8988T (cell line): ENCODE data around the gene WASHC4.
"Not testable (repeated sequence)": the region's sequence is repeated elsewhere in the genome, so short reads cannot be mapped to it uniquely, and the experiment has no call there.

ENCODE experiments used
- DNase-seq: peaks from one replicate; pipeline ENCODE4 v3.0.0; 2011

WASHC4 gene

DNA sequence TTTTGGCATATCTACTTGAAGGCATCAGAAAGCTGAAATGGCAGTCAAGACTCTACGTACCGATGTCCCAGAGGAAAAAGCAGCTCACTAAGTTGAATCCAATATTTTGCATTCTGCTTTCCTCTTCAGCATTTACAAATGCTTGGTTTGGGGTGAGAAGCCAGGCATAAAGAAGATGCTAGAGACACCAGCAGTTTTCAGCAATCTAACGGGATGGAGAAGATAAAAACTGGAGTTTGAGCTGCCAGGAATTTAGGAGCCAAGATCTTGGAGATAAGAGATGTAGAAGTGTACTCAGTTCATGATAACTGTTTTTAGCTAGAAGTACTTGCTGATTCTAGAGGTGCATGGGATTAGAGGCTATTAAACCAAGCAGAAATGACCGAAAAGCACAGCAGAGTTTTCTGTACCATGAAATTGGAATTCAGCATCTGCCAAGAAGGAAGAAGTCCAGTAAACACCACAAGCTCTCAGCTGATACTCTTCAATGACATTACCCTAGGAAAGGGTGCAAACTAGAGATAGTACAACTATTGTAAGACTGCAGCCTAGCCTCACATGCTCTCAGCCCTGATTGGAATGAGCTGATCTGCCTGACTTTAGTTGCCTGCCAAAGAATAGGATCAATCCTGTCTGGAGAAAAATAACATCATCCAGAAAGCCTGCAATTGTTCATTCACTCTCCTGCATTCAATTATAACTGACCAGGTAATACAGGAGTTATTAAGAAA lies 15.9 kb upstream of the WASHC4 start:
- no peak for DNase-seq

DNA sequence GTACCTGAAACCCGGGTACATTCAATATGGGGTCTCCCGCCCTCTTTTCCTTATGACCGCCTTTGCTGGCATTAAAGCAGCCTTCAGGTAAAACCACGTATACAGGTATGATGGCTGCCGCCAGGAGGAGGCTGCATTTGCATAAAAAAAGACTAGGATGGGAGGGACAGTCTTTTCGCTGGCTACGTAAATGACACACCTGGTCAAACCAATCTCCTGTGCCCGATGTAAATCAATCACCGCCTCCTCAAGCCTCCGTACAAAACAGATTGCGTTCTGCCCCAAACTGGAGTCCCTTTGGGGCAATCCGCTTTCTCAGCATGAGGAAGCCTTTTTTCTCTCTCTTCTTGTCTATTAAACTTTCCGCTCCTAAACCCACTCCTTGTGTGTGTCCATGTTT lies 15.2 kb upstream of the WASHC4 start:
- DNase-seq = no peak

DNA sequence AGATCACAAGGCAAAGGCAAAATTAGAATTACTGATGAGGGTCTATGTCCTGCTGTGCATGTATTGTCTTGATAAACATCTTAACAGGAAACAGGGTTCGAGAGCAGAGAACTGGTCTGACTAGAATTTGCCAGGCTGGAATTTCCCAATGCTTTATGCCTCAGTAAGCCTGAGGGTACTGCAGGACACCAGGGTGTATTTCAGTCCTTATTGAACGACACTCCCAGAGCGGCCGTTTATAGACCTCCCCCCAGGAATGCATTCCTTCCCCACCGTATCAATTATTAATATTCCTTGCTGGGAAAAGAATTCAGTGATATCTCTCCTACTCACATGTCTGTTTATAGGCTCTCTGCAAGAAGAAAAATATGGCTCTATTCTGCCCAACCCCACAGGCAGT lies 12.2 kb upstream of the WASHC4 start:
- DNase-seq = not testable (repeated sequence)

DNA sequence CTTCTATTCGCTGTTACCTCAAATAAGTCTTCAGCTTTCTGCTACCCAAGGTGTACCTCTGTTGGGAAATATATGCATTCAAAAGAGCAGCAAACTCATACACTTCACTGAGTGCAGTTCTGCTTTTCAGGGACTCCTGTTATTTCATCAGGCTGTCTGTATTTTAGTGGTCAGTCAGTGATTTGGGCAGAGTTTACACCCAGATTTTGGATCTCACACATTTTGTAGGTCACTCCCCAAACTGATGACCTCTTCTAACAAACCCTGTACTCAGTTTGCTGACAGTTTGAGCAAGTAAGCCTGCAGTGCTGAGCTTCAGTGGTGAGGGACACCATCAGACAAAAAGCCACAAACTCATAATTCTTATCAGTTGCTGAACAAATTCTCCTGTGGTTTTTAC lies 8.2 kb upstream of the WASHC4 start:
- no peak for DNase-seq

DNA sequence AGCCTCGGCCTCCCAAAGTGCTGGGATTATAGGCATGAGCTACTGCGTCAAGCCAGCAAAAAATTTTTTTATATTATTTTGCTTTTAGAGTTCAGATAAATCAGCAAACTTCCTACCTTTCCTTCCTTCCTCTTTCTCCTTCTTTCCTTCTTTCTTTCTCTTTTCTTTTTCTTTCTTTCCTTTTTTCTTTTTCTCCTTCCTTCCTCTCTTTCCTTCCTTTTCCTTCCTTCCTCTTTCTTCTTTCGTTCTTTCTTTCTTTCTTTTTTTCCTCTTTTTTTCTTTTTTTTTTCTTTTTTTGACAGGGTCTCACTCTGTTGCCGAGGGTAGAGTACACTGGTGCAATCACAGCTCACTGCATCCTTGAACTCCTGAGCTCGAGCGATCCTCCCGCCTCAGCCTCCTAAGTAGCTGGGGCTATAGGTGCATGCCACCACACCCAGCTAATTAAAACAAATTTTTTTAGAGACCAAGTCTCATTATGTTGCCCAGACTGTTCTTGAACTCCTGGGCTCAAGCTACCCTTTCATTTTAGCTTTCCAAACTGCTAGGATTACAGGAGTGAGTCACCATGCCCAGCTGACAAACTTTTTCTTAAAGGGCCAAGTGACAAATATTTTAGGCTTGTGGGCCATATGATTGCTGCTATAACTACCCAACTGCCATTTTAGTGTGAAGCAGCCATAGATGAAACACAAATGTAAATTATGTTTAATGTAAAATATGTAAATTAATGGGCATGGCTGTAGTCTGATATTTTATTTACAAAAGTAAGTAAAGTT lies 7.1 kb upstream of the WASHC4 start:
- no peak for DNase-seq

DNA sequence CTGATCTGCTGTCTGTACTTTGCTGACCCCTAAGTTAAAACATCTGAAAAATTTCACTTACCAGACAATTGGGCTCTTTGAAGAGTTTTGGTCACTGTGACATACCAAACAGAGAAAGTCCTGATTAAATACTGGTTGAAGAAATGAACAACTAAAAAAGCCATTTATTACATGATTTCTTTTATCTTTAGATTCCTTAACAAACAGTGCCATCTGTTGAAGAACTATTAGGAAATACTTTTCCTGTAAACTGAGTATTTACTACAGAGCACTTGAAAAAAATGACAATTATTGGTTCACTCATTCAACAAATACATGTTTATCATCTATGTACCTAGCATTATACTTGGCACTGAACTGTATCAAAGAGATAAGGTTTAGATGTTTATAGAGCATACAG lies 6.5 kb upstream of the WASHC4 start:
- no peak for DNase-seq

DNA sequence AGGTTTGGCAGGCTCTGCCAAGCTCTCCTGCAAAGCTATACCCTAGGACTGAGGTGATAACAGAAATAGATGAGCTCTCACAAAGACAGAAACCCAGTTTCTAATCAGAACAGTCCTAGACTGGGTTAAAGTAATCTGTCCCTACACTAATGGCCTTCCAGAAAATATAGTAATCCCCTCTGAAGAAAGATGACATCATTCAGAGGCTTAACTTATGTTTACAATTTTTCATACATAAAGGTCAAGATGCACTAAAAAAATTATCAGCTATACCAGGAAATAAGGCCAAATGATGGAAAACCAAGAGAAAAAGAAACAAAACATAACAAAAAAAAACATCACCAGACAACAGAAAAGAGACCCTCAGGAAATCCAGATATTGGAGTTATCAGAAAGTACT lies 4.9 kb upstream of the WASHC4 start:
- no peak for DNase-seq

DNA sequence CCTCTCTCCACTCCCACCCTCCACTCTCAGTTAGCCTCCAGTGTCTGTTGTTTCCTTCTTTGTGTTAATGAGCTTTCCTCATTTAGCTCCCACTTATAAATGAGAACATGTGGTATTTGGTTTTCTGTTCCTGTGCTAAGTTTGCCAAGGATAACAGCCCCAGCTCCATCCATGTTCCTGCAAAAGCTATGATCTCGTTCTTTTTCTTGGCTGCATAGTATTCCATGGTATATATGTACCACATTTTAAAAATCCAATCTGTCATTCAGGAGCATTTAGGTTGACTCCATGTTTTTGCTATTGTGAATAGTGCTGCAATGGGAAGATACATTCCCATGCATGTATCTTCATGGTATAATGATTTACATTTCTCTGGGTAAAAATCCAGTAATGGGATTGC lies 2.8 kb upstream of the WASHC4 start:
- DNase-seq = no peak

DNA sequence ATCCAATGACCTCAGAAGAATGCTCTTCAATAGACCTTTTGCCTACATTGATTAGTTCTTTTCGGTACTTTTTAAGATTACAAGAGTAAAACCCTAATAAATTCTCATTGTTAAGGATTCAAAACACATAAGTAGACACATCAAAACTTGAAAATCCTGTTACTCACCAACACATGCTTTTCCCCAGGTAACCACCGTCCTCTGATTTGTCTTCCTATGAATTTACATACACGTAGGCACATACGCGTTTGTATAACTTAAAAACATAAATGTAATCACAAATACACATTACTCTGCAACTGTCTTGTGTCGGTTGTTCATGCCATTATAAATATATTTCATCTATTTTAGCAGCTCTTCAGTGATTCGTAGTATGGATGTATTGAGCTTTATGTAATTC lies 910 bp upstream of the WASHC4 start:
- no peak for DNase-seq

DNA sequence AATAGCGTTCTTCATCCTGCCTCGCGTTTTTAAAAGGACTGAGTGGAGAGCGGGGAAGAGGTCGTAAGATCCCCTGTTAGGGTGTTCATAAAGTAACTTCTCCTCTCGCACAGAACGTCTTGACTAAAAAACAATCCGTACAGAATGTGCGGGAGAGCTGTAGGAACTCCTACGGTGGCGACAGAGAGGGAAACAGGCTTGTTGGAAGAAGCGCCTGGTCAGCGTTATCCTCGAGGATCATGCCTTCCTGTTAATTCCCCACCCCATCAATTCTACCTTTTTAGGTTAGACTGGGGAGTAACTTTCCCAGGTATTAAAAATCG lies 399 bp upstream of the WASHC4 start:
- no peak for DNase-seq

DNA sequence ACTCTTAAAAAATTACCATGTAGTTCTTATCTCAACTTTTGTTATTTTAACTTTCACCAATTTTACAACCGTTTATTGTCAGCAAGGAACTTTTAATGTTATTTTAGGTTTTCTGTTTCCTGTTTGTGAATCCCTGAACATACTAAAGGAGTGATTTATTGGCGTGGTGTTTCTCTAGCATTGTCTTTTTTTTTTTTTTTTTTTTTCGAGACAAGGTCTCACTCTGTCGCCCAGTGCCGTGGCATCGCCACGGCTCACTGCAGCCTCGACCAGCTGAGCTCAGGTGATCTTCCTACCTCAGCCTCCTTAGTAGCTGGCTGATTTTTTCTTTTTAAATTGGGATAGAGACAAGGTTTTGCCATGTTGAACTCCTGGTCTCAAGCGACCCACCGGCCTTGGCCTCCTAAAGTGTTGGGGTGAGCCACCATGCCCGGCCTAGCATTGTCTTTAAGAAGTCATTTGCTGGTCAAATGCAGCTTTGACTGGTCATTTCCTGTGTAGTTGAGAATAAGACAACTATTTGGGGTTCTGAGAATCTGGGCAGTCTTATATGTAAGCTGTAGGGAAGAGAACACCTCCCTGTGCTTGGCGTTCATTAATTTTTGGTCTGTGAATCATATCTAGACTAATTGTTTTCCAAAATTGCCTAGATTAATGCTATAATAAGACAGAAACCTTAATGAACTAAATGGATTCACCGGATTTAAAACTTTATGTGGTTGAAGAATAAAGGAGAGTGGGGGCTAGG lies 2.1 kb downstream of the WASHC4 start:
- no peak for DNase-seq

DNA sequence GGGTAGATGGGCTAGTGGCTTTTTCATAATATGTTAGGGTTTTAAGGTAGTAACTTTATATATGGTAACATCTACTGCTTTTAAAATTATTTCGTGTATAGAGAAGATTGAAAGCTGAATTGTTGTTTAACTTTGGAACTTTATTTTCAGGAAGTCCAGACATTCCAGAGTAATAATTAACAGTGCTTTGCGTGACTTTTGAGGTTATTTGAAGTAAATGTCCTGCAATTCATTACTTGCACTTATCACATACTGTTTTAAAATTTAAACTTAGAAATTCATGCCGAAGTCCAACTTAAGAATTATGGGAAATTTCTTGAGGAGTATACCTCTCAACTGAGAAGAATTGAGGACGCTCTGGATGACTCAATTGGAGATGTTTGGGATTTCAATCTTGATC lies 3.3 kb downstream of the WASHC4 start:
- DNase-seq = no peak

DNA sequence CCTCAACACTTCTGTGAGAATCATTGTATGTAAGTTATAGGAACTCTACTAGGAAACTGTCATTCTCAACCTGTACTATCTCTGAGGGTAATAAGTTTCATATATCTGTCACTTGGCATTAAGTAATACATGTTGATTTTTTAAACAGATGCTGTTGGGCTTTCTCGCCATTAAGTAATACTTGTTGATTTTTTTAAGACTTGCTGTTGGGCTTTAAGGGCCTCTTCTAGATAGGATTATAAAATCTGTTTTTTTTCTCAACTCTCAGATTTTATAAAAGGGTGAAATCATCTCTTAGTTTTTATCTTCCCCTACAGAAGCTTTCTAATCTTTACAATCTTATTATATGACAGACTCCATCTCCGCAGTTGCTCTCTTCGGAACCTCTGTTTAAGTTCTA lies 5.6 kb downstream of the WASHC4 start:
- no peak for DNase-seq

DNA sequence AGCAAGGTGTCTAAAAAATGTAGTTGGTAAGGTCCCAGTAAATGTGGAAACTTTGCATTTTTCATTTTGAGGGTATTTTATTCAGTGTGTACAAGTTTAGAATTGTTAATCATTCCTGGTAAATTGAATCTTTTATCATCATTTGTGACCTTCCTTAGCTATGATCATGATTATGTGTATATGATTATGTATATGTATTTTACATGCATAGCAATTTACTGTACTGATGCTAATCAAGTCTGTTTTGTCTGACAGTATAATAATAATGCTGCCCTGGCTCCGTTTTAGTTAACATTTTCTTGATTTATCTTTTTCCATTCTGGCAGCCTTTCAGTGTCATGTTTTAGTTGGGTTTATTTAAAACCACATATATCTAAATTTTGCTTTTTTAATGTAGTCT lies 9.4 kb downstream of the WASHC4 start:
- DNase-seq = no peak

DNA sequence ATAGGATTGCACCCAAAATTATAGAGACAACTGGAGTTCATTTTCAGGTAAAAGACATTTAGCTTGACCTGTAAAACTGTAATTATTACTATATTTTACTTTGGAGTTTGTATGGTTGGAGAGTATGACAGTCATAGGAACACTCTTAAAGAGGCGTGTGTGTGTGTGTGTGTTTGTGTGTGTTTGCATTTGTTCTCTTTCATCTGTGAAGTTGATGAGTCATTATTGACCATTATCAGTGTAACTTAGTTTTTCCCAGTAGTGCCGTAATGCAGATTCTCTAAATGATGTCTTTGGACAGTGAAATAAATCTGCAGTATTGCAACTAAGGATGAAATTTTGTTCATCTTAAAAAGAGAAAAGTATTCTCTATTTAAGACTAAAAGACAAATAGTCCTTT lies 13.0 kb downstream of the WASHC4 start:
- DNase-seq = no peak

DNA sequence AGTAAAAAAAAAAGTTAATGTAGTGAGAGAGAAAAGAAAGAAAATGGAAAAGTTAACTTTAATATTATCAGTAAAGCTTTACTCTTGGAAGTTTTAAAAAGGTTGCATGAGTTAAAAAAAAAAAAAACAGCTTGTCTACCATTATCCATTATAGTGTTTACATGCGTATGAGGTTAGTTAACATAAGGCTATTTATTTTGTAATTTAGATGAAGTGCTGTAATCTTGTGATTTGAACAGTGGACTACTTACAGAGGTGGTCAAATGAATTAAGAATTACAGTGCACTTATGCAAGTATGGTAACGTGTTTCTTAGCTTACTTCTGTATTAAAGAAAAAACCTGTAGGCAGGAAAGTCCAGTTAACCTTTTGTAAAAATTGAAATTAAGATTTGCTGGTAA lies 30.7 kb downstream of the WASHC4 start:
- DNase-seq = no peak

DNA sequence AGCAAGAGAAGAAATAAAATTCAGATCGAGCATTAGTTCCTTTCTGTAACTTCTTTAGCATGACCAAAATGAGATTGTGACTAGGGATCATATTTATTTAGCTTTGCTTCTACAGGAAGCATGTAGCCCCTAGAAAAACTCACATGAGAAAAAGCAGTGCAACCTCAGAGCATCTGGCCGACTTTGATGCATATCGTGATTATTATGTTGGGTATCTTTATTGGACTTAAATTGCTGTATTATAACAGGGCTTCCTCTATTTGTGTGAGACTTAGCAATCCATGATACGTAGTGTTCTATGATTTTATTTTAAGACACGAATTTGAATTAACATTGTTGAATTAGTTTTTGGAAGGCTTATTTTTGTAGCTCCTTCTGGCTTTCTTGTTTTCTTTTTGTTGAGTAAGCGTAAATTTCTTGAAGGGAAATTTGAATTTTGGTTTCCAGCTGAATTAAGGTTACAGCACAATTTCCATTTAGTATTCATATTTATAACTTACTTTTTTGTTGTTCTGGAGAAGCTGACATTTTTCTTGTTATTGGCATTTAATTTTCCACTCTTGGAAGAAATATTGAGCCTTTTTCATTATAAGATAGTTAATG lies 33.9 kb downstream of the WASHC4 start:
- no peak for DNase-seq

DNA sequence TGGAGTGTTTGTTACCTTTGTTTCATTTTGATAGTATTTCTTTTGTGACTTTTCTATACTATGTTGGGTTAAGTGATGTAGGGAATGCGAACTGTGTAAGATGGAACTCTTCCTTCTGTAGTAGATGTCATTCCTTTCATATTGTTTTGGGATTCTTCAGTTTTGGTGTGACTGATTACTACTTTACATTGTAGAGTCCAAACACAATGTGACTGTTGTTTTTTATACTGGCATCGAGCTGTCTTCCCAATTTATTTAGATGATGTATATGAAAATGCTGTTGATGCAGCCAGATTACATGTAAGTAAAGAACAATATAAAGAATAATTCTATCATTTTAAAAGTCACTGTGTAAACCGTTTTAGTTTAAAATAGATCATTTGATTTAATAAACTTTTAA lies 34.7 kb downstream of the WASHC4 start:
- no peak for DNase-seq

DNA sequence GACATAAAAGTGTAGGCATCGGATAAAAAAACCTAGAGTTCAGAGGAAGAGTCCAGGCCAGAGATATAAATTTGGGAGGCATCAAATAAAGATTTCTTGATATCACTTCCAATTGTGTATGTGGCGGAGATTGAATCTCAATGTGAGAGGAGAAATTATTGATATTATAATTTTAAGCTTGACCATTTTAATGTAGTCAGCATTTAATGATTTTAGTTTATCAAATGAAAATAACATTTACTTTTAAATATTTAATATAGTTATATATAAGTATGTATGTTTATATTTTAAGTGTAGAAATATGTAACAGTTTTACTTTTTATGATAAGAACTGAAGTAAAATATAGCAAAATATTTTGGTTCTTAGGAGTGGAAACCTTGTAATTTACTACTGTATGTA lies 48.7 kb downstream of the WASHC4 start:
- DNase-seq = no peak

DNA sequence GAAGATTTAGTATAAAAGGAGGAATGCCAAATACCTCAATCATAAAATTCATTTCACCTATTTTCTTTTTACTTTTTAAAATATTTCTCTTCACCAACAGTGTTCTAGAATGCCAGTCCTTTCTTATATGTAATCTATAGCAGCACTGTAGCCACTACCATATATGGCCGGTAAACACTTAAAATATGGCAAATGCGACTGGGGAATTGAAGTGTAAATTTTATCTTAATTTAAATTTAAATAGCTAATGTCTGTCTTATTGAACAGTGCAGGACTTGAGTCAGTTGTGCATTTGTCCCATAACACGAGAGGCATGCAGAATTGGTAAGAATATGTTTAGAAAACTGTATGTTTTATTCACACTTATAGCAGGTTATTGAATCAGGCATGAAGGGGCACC lies 50.1 kb downstream of the WASHC4 start:
- DNase-seq = no peak

DNA sequence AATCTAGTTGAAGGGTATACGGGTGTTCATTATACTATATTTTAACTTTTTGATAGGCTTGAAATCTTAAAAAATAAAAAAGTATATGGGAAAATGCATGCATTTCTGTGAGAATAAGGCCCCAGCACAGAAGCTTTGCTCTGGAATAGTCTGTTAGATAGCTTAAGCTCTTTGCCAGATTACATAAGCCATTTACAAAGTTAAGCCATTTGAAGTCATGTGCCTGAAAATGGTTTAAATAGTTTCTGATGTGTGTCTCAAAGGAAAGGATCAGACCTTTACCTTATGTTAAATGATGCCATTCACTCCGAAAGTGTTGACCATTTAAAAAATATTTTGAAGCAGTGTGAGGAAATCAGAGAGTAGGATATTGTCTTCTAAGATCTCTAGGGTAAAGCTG lies 51.3 kb downstream of the WASHC4 start:
- DNase-seq = no peak

DNA sequence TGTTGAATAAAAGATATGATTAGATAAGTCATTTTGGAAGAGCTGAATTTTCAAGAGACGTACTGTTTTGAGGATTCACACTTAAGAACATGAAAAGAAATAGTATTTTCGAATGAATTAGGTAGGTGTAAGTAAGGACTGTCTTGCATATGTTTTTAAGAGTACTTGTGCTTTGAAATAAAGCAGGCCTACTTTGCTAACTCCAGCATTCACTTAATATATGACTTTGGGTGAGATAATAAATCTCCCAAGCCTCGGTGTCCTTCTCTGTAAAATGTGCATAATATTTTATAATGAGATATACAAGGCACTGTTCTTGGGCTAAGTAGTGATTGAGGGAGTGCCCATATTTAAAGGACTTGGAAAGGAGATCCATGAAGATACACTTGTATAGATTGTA lies 54.6 kb downstream of the WASHC4 start:
- DNase-seq = no peak

DNA sequence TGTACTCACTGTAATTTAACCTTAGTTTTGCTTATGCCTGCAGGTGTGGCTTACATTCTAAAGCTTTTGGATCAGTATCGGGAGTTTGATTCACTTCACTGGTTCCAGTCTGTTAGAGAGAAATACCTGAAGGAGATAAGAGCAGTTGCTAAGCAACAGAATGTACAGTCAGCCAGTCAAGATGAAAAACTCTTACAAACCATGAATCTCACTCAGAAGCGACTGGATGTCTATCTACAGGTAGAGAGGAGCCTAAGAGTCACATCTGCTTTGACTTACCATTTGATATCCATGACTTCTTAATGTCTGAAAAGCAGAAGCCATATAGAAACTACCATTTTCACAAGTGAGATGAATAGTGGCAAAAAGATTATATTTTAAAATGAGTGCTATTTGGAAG lies 56.5 kb downstream of the WASHC4 start:
- no peak for DNase-seq

DNA sequence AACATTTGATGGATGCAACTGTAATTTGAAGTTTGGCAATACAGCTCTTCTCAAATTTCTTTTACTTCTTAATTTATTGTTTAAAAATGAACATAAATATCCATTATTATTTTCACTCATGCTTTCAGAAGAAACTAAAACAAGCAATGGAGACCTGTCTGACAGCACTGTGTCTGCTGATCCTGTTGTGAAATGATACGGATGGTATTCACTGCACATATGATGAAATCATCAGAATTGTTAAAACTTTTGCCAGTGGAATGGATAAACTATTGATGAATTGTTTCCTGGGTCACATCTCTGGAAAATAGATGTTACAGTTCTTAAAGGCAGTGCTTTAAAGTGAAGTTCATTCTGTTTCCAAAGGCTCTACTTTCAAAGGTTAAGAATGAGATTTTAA lies 59.2 kb downstream of the WASHC4 start:
- no peak for DNase-seq
